ENCODE measurements around the gene ZNF100.
"Not testable (repeated sequence)": the region's sequence is repeated elsewhere in the genome, so short reads cannot be mapped to it uniquely, and the experiment has no call there.

The ZNF100 gene

GRCh38 chr19:21767065-21767800, at the start of gene ZNF100:
Gene ZNF100, minus strand, starts transcription at chr19:21767579. Its CDS starts 150 bp downstream, at chr19:21767429.
- peak; percentile 51 to 72 (median 72) for DNase-seq (ENCODE audit: low read depth in 2 of 3, low spot score in 2 of 3)

GRCh38 chr19:21812448-21812847, 45.1 kb upstream of the ZNF100 start:
- DNase-seq (ENCODE audit: low read depth in 2 of 3, low spot score in 2 of 3) = no peak

- DNase-seq (ENCODE audit: low read depth in 2 of 3, low spot score in 2 of 3) = not testable (repeated sequence)
Measured at GRCh38 chr19:21808400-21809000, 41.1 kb upstream of the ZNF100 start.

- no peak for DNase-seq (ENCODE audit: low read depth in 2 of 3, low spot score in 2 of 3)
Measured at GRCh38 chr19:21789466-21790085, 22.2 kb upstream of the ZNF100 start.

- DNase-seq (ENCODE audit: low read depth in 2 of 3, low spot score in 2 of 3) = no peak
Measured at GRCh38 chr19:21786936-21787335, 19.6 kb upstream of the ZNF100 start.

- not testable (repeated sequence) for DNase-seq (ENCODE audit: low read depth in 2 of 3, low spot score in 2 of 3)
Measured at GRCh38 chr19:21775792-21776191, 8.4 kb upstream of the ZNF100 start.

GRCh38 chr19:21766705-21767064, 694 bp downstream of the ZNF100 start:
- not testable (repeated sequence) for DNase-seq (ENCODE audit: low read depth in 2 of 3, low spot score in 2 of 3)

- DNase-seq (ENCODE audit: low read depth in 2 of 3, low spot score in 2 of 3) = peak in 1 of 3 experiments; percentile 2
Measured at GRCh38 chr19:21765151-21765550, 2.2 kb downstream of the ZNF100 start.

- DNase-seq (ENCODE audit: low read depth in 2 of 3, low spot score in 2 of 3) = not testable (repeated sequence)
Measured at GRCh38 chr19:21761547-21761946, 5.8 kb downstream of the ZNF100 start.

- DNase-seq (ENCODE audit: low read depth in 2 of 3, low spot score in 2 of 3) = no peak
Measured at GRCh38 chr19:21758296-21758695, 9.1 kb downstream of the ZNF100 start.

- not testable (repeated sequence) for DNase-seq (ENCODE audit: low read depth in 2 of 3, low spot score in 2 of 3)
Measured at GRCh38 chr19:21755555-21755954, 11.8 kb downstream of the ZNF100 start.

- no peak for DNase-seq (ENCODE audit: low read depth in 2 of 3, low spot score in 2 of 3)
Measured at GRCh38 chr19:21751384-21751783, 16.0 kb downstream of the ZNF100 start.

- no peak for DNase-seq (ENCODE audit: low read depth in 2 of 3, low spot score in 2 of 3)
Measured at GRCh38 chr19:21750586-21751128, 16.7 kb downstream of the ZNF100 start.

- DNase-seq (ENCODE audit: low read depth in 2 of 3, low spot score in 2 of 3) = no peak
Measured at GRCh38 chr19:21749090-21749489, 18.3 kb downstream of the ZNF100 start.

- DNase-seq (ENCODE audit: low read depth in 2 of 3, low spot score in 2 of 3) = no peak
Measured at GRCh38 chr19:21748088-21748487, 19.3 kb downstream of the ZNF100 start.

- DNase-seq (ENCODE audit: low read depth in 2 of 3, low spot score in 2 of 3) = no peak
Measured at GRCh38 chr19:21740559-21740958, 26.8 kb downstream of the ZNF100 start.

GRCh38 chr19:21726942-21727747, 40.2 kb downstream of the ZNF100 start:
- DNase-seq (ENCODE audit: low read depth in 2 of 3, low spot score in 2 of 3) = not testable (repeated sequence)

- DNase-seq (ENCODE audit: low read depth in 2 of 3, low spot score in 2 of 3) = no peak
Measured at GRCh38 chr19:21713761-21714160, 53.6 kb downstream of the ZNF100 start.

- no peak for DNase-seq (ENCODE audit: low read depth in 2 of 3, low spot score in 2 of 3)
Measured at GRCh38 chr19:21709464-21709863, 57.9 kb downstream of the ZNF100 start.

GRCh38 chr19:21707878-21708277, 59.5 kb downstream of the ZNF100 start:
- not testable (repeated sequence) for DNase-seq (ENCODE audit: low read depth in 2 of 3, low spot score in 2 of 3)

- no peak for DNase-seq (ENCODE audit: low read depth in 2 of 3, low spot score in 2 of 3)
Measured at GRCh38 chr19:21707065-21707464, 60.3 kb downstream of the ZNF100 start.

All from activated CD8-positive, alpha-beta memory T cell treated with anti-CD3 and anti-CD28 coated beads for 48 hours (primary cell).